Caco-2 (cell line): ENCODE results near the gene KRTAP1-5. TPM values are rescaled to one million over a fixed set of nuclear protein-coding genes. Genes with fewer than 3 reads are reported as not detected.
"Not testable (repeated sequence)": the region's sequence is repeated elsewhere in the genome, so short reads cannot be mapped to it uniquely, and the experiment has no call there.

Source experiments
- BruUV-seq: library from RNA; stranded (reverse); fragments of 400-500 nt; replicated peaks from 2 replicates; lab custom pipeline; 2021; lab: Mats Ljungman, UMichigan
- CTCF ChIA-PET: fragments of 300-600 bp; sonication (Branson Sonifier 250); formaldehyde crosslinking; loops from one replicate; lab custom pipeline; 2022; ENCODE audit warnings: antibody characterized with exemption; lab: Charles Lee
- POLR2A ChIA-PET: fragments of 300-600 bp; sonication (Branson Sonifier 250); formaldehyde crosslinking; loops from one replicate; lab custom pipeline; 2022; ENCODE audit warnings: antibody characterized with exemption; lab: Charles Lee
- DNase-seq, 2 experiments: peaks; one replicate each; pipeline versions ENCODE4 v3.0.0 to v3.0.0-alpha.2; 2020 to 2022
- H3K27me3 ChIP-seq: replicated peaks from 2 replicates; pipeline ENCODE4 v1.6.0; 2011; ENCODE audit warnings: low read length; ENCODE audit not compliant: control insufficient read depth, insufficient read depth
- H3K36me3 ChIP-seq: 2 replicates; pipeline ENCODE4 v1.5.1; 2011; ENCODE audit warnings: low read length; ENCODE audit not compliant: control insufficient read depth, insufficient read depth
- H3K4me1 ChIP-seq: fragments of 250-450 bp; sonication (Bioruptor Pico); 2 replicates; pipeline ENCODE4 v1.5.1; 2020; ENCODE audit warnings: mild to moderate bottlenecking
- H3K4me3 ChIP-seq: 2 replicates; pipeline ENCODE4 v1.5.1; 2011; ENCODE audit warnings: low read depth, mild to moderate bottlenecking, control low read depth, low read length
- H3K9me3 ChIP-seq: fragments of 250-450 bp; sonication (Bioruptor Pico); 2 replicates; pipeline ENCODE4 v1.5.1; 2020; ENCODE audit warnings: mild to moderate bottlenecking, moderate library complexity
- H3K27ac Mint-ChIP-seq: one replicate; pipeline ENCODE4 v1.8.0; 2022; ENCODE audit warnings: mixed read lengths; ENCODE audit not compliant: unreplicated experiment
- H3K27me3 Mint-ChIP-seq: one replicate; pipeline ENCODE4 v1.8.0; 2022; ENCODE audit warnings: mixed read lengths; ENCODE audit not compliant: insufficient read depth, unreplicated experiment
- H3K36me3 Mint-ChIP-seq: one replicate; pipeline ENCODE4 v1.8.0; 2022; ENCODE audit warnings: mild to moderate bottlenecking, mixed read lengths; ENCODE audit not compliant: insufficient read depth, unreplicated experiment
- H3K4me1 Mint-ChIP-seq: one replicate; pipeline ENCODE4 v1.8.0; 2022; ENCODE audit warnings: low read depth, mixed read lengths; ENCODE audit not compliant: unreplicated experiment
- H3K4me3 Mint-ChIP-seq: one replicate; pipeline ENCODE4 v1.8.0; 2022; ENCODE audit warnings: mild to moderate bottlenecking, moderate library complexity, mixed read lengths; ENCODE audit not compliant: unreplicated experiment
- H3K9me3 Mint-ChIP-seq: one replicate; pipeline ENCODE4 v1.8.0; 2022; ENCODE audit warnings: mixed read lengths; ENCODE audit not compliant: unreplicated experiment
- CTCF ChIP-seq, 2 experiments: fragments of 200-600 bp in 1 of 2; IDR thresholded peaks; 1 replicate in 1 of 2; 2 replicates in 1 of 2; pipeline versions ENCODE4 v1.5.1 to v1.8.0; 2011 to 2022; ENCODE audit warnings: antibody characterized with exemption in 1 of 2, control low read depth in 1 of 2, inconsistent platforms in 1 of 2, low read depth in 1 of 2, low read length in 1 of 2, mild to moderate bottlenecking in 1 of 2, moderate library complexity in 1 of 2; ENCODE audit not compliant: insufficient read depth in 1 of 2, severe bottlenecking in 1 of 2, unreplicated experiment in 1 of 2
- intact Hi-C: fragments of 100-400 bp; cut with micrococcal nuclease; formaldehyde crosslinking; loops from one replicate; pipeline ENCODE4 v1.10.0; 2022; ENCODE audit not compliant: unreplicated experiment
- total RNA-seq: library from RNA; stranded (reverse); gene quantifications from 2 replicates; pipeline ENCODE4 v1.2.3, GENCODE V29; 2022

The KRTAP1-5 gene
- total RNA-seq, 1 experiment from 2014 or later, result not detected

GRCh38 chr17:41065829-41066624 is 39.0 kb upstream of the KRTAP1-5 start, which contains the start of gene KRTAP2-4:
KRTAP2-4 (minus strand) TSS chr17:41065879; CDS start chr17:41065845, 34 bp downstream.
- no peak within 1 kb of the TSS for H3K27ac Mint-ChIP-seq
- no peak for TF ChIP-seq CTCF (IDR thresholded peaks at IDR 0.05; ENCODE audit: insufficient read depth in 1 of 2, low read depth in 1 of 2, low read length in 1 of 2, severe bottlenecking in 1 of 2, unreplicated experiment in 1 of 2)
- H3K9me3 Mint-ChIP-seq, result peaks cover 23% of the 10 kb centered on the region
- no TSS peak for BruUV-seq
- no peaks in the 10 kb centered on the region for H3K27me3 ChIP-seq
- H3K4me3 Mint-ChIP-seq, result no peak within 1 kb of the TSS
- CTCF ChIA-PET, result no interaction called here
- peaks cover 20% of the 10 kb centered on the region for H3K4me1 Mint-ChIP-seq
- peaks cover 5% of the 10 kb centered on the region; the same call in 1 of the 2 replicates for H3K9me3 ChIP-seq
- POLR2A ChIA-PET, result no interaction called here
- intact Hi-C loops, result loop anchor here (10.0 kb wide), 2 partner anchors 219 to 259 kb away; no protein-coding TSS in a partner anchor
- H3K4me3 ChIP-seq, result no peak within 1 kb of the TSS
- DNase-seq, result no peak
- no peaks in the 10 kb centered on the region for H3K36me3 ChIP-seq
- no peaks in the 10 kb centered on the region for H3K36me3 Mint-ChIP-seq
- peaks cover 17% of the 10 kb centered on the region for H3K4me1 ChIP-seq
- H3K27me3 Mint-ChIP-seq, result no peaks in the 10 kb centered on the region

- H3K4me3 Mint-ChIP-seq, H3K27me3 ChIP-seq, H3K36me3 Mint-ChIP-seq, H3K4me3 ChIP-seq, BruUV-seq, H3K9me3 ChIP-seq, POLR2A ChIA-PET, H3K27me3 Mint-ChIP-seq, H3K27ac Mint-ChIP-seq, DNase-seq, CTCF ChIA-PET, H3K36me3 ChIP-seq: not testable (repeated sequence)
- H3K4me1 ChIP-seq, result peaks cover 26% of the 10 kb centered on the region
- intact Hi-C loops, result loop anchor here (10.0 kb wide), 2 partner anchors 220 to 260 kb away; no protein-coding TSS in a partner anchor
- peaks cover 29% of the 10 kb centered on the region for H3K4me1 Mint-ChIP-seq
- H3K9me3 Mint-ChIP-seq, result peaks cover 23% of the 10 kb centered on the region
Measured at GRCh38 chr17:41065016-41065689, 38.1 kb upstream of the KRTAP1-5 start.

GRCh38 chr17:41064301-41064700 is 37.3 kb upstream of the KRTAP1-5 start:
- Mint-ChIP-seq H3K4me3 (no peak overlapping the region), H3K36me3 (peaks cover 4% of the 10 kb centered on the region), H3K27me3 (no peaks in the 10 kb centered on the region), H3K4me1 (peaks cover 34% of the 10 kb centered on the region), H3K9me3 (peaks cover 23% of the 10 kb centered on the region), H3K27ac (no peak overlapping the region)
- intact Hi-C loops, result loop anchor here (10.0 kb wide), 2 partner anchors 220 to 260 kb away; no protein-coding TSS in a partner anchor
- POLR2A ChIA-PET, result no interaction called here
- Histone ChIP-seq H3K4me3 (no peak overlapping the region), H3K4me1 (peaks cover 32% of the 10 kb centered on the region), H3K27me3 (no peaks in the 10 kb centered on the region), H3K9me3 (peaks cover 5% of the 10 kb centered on the region; the same call in 1 of the 2 replicates), H3K36me3 (no peaks in the 10 kb centered on the region)
- no peak for TF ChIP-seq CTCF (IDR thresholded peaks at IDR 0.05; ENCODE audit: insufficient read depth in 1 of 2, low read depth in 1 of 2, low read length in 1 of 2, severe bottlenecking in 1 of 2, unreplicated experiment in 1 of 2)
- BruUV-seq, result no TSS peak
- CTCF ChIA-PET, result no interaction called here
- no peak for DNase-seq
